ENCODE data around the gene HOXA9.

HOXA9 gene

DNA sequence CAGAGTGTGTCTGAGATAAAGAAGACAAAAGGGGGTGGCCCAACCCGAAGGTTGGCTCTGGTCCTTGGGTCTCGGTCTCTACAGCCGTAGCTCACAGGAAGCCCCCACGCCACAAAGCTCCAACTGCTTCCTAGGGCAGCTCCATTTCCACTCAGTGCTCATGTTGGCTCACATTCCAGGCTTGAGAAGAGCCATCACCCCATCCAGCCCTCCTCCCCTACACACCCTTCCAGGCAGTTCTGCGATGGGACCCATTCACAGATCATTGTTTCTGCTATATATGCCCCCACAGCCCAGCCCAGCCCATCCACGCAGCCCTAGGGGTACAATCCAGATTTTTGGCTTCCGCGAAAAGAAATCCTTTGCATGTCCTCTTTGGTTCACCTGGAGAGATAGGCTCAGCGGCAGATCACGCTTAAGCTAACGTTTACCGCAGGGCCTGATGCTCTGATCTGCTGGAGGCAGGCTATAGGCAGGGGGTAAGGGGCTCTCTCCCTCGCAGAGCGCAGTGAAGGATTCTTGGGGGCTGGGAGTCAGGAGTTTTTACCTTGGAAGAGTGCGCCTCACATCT, 25.9 kb upstream of the HOXA9 start:
- TF ChIP-seq, protein P1, sequence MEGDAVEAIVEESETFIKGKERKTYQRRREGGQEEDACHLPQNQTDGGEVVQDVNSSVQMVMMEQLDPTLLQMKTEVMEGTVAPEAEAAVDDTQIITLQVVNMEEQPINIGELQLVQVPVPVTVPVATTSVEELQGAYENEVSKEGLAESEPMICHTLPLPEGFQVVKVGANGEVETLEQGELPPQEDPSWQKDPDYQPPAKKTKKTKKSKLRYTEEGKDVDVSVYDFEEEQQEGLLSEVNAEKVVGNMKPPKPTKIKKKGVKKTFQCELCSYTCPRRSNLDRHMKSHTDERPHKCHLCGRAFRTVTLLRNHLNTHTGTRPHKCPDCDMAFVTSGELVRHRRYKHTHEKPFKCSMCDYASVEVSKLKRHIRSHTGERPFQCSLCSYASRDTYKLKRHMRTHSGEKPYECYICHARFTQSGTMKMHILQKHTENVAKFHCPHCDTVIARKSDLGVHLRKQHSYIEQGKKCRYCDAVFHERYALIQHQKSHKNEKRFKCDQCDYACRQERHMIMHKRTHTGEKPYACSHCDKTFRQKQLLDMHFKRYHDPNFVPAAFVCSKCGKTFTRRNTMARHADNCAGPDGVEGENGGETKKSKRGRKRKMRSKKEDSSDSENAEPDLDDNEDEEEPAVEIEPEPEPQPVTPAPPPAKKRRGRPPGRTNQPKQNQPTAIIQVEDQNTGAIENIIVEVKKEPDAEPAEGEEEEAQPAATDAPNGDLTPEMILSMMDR (conservative IDR thresholded peaks at IDR 0.05; ENCODE audit: low read length) = no peak
- DNase-seq (ENCODE audit: low read depth) = no peak
- H3K4me3 ChIP-seq (ENCODE audit: low read length) = no peak overlapping the region

DNA sequence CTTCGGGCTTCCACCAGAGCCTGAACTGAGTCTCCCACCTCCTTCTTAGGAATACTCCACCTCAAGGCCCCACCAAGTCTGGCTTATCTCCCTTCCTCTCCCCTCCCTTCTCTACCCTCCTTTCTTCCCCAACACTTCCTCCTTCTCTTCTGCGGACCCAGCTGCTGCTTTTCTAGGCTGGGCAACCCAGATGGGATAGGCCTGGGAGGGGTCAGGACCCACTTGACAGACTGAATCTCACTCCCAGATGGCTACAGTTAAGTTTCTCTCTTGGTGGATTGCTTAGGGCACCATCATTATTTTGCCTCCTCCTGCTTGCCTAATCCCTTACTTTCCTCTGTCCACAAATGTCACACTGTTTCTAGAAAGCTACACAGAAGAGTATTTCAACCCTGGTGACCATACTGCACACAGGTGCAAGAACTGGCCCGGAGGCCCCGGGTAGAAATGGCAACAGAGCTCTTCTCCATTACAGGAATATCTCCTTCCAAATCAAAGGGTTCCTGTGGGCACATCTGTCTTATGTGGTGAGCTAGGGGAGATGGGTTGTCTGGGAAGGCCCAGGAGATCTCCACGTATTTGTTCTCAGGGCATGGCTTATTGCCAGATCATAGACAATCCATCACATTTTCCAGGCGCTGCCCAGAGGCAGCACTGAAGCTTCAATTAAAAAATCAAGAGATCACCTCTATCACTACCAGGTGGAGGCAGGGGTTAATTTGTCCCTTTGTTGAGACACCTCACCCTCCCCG, 24.8 kb upstream of the HOXA9 start:
- DNase-seq (ENCODE audit: low read depth) = no peak
- TF ChIP-seq, protein P1 (conservative IDR thresholded peaks at IDR 0.05; ENCODE audit: low read length) = no peak
- no peak overlapping the region for H3K4me3 ChIP-seq (ENCODE audit: low read length)

DNA sequence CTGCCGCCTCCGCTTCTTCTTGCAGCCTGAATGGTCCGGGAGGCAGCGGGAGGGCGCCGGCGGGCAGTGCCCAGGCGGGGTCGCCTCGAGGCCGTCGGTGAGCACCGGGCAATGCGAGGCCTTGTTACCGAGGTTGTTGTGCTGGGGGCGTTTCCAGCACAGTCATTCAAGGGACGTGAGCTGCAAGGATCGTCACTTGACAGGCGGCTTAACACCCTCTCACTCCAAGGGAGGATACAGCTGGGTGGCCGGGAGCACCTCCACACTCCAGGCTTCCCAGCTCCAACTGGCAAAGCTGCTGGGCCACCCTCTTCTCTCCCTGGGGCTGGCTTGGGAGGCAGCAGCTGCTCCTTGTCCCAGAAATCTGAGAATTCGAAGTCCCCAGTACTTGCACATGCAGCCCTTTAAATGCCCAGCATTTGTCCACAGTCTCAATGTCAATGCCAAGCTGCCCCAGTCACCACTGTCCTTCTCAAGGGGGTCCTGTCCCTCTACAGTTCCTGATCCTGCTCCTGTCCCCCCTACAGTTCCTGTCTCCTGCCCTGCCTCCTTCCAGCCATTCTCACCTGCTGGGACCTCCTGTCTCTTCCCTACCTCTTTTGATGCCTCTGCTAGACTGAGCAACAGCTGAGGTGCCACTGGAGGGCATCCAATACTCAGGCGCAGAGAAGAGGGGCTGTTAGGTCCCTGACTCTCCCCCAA, 24.1 kb upstream of the HOXA9 start:
- DNase-seq (ENCODE audit: low read depth) = no peak
- no peak overlapping the region for H3K4me3 ChIP-seq (ENCODE audit: low read length)
- TF ChIP-seq, protein P1 (conservative IDR thresholded peaks at IDR 0.05; ENCODE audit: low read length) = no peak

DNA sequence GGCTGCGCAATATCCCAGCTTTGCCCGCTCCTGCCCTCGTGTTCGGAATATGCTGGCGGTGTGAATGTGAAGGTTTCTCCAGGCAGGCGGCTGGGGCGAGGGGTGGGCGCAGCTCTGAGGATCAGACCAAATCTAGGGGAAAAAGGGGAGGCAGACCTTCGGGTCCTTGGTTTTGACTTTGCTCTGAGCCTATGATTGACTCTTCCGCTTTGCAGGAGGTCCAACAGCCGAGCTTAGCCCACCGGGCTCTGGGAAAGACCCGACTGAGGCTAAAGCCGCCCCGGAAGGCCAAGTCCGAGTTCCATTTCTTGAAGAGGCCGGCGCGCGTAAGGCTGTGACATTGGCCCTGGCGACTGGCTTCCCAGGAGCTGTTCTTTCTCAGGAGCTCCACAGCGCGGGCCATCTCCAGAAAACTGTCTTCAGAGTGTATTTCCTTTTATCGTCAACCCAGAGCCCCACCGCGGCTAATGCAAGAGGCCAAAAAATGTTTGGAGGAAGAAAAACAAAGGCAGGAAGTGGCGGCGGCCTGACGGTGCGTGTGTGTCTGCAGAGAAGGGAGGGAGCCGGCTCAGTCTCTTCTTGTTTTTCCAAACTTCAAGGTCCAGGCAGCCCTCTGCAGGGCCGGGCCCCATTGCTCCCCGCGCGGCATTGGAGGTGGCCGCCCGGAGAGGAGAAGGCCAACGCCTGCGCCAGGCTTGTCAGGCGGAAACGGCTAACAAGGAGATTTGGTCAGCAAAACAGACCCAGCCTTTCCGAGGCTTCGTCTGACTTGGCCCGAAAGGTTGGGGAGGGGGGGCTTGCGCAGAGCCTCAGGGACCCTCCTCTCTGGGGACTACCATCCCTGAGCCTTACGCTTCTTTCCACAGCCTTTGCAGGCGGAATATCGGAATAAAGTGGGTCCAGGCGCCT, 23.3 kb upstream of the HOXA9 start:
- peak overlapping the region; percentile 22 for H3K4me3 ChIP-seq (ENCODE audit: low read length)
- no peak for DNase-seq (ENCODE audit: low read depth)
- TF ChIP-seq, protein P1 (conservative IDR thresholded peaks at IDR 0.05; ENCODE audit: low read length) = no peak

DNA sequence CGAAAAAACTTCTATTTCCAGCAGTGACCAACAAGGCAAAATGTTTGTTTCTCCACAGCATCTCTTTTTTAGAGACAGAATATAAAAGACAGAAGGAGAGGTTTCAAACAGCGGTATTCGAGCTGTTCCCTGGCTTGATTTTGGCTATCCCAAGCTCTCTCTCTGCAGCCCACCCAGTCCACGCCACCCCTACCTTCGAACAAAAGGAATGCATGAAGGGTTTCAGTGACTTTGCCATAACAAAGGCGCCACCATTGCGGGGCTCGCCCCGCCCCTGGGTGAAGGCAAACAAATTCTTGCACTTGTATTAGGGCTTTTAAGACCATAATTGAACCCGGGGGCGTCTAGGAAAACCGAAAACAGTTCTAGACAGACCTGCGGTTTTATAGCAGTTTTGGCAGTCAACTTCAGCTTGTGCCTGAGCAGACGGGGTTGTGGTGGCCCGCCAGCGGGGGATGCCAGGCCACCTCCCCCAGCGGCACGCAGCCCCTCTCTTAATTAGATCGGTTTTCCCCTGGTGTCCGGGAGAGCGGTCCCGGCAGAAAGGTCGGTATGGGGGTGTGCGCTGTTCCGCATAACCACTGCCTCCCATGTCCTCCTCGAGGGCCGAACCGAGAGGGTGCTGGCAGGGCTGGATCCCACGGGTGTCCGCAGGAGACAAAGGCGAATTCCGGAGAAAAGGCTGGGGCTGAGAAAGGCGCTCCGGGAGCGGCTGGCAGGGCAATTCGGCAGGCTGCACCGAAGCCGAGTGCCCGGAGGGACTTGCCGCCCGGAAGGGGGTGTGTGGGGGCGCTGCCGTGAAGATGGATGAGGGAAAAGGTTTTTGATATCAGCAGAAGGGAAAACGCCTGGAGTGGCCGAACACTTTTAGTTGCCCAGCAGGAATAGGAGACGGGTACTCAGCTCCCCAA, 22.4 kb upstream of the HOXA9 start:
- H3K4me3 ChIP-seq (ENCODE audit: low read length) = peak overlapping the region; percentile 22
- TF ChIP-seq, protein P1 (conservative IDR thresholded peaks at IDR 0.05; ENCODE audit: low read length) = no peak
- no peak for DNase-seq (ENCODE audit: low read depth)
